ENCODE results near the gene GLB1L3.

DNA sequence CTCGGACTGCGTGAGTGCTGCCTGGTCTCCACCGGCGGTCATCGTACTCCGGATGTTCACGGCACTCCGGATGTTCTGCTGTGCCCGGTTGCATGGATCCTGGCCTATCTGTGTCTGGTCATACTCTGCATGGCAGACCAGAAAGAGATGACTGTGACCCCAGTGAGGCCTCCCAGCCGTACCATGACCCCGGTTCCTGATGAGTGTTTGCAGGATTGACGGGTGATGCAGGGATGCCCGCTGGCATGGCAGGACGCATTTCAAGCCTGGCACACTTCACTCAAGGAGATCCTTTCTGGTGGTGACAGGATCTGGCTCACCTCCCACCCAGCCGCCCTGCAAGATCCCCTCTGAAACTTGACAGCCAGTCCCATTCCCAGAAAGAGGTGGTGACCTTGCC lies 61.9 kb downstream of the GLB1L3 start:
- TF ChIP-seq, protein P1, sequence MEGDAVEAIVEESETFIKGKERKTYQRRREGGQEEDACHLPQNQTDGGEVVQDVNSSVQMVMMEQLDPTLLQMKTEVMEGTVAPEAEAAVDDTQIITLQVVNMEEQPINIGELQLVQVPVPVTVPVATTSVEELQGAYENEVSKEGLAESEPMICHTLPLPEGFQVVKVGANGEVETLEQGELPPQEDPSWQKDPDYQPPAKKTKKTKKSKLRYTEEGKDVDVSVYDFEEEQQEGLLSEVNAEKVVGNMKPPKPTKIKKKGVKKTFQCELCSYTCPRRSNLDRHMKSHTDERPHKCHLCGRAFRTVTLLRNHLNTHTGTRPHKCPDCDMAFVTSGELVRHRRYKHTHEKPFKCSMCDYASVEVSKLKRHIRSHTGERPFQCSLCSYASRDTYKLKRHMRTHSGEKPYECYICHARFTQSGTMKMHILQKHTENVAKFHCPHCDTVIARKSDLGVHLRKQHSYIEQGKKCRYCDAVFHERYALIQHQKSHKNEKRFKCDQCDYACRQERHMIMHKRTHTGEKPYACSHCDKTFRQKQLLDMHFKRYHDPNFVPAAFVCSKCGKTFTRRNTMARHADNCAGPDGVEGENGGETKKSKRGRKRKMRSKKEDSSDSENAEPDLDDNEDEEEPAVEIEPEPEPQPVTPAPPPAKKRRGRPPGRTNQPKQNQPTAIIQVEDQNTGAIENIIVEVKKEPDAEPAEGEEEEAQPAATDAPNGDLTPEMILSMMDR (IDR thresholded peaks at IDR 0.05 in 2 of 3, conservative IDR thresholded peaks at IDR 0.05 in 1 of 3; ENCODE audit: borderline replicate concordance in 1 of 3, insufficient read depth in 1 of 3, low read depth in 2 of 3, low read length in 2 of 3): no peak
- TF ChIP-seq POLR2AphosphoS5 (IDR thresholded peaks at IDR 0.05; ENCODE audit: low read depth, low read length) (no peak), POLR2A (IDR thresholded peaks at IDR 0.05; ENCODE audit: borderline replicate concordance, extremely low read depth, insufficient read depth, insufficient read length) (no peak), EGR1 (IDR thresholded peaks at IDR 0.05; ENCODE audit: low read depth) (no peak), TCF7L2 (IDR thresholded peaks at IDR 0.05; ENCODE audit: borderline replicate concordance, extremely low read depth, insufficient read depth, insufficient read length) (no peak), SP1 (IDR thresholded peaks at IDR 0.05; ENCODE audit: low read depth) (no peak), CBX3 (IDR thresholded peaks at IDR 0.05; ENCODE audit: low read depth) (no peak), EZH2 (IDR thresholded peaks at IDR 0.05) (no peak), FOSL1 (IDR thresholded peaks at IDR 0.05; ENCODE audit: low read depth) (no peak), ZFX (IDR thresholded peaks at IDR 0.05) (no peak), EZH2phosphoT487 (IDR thresholded peaks at IDR 0.05; ENCODE audit: borderline replicate concordance) (no peak)
- TF ChIP-seq, protein P2, sequence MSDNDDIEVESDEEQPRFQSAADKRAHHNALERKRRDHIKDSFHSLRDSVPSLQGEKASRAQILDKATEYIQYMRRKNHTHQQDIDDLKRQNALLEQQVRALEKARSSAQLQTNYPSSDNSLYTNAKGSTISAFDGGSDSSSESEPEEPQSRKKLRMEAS (IDR thresholded peaks at IDR 0.05): no peak
- TF ChIP-seq, protein P3, sequence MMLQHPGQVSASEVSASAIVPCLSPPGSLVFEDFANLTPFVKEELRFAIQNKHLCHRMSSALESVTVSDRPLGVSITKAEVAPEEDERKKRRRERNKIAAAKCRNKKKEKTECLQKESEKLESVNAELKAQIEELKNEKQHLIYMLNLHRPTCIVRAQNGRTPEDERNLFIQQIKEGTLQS (IDR thresholded peaks at IDR 0.05): no peak
- TF ChIP-seq, protein P4, sequence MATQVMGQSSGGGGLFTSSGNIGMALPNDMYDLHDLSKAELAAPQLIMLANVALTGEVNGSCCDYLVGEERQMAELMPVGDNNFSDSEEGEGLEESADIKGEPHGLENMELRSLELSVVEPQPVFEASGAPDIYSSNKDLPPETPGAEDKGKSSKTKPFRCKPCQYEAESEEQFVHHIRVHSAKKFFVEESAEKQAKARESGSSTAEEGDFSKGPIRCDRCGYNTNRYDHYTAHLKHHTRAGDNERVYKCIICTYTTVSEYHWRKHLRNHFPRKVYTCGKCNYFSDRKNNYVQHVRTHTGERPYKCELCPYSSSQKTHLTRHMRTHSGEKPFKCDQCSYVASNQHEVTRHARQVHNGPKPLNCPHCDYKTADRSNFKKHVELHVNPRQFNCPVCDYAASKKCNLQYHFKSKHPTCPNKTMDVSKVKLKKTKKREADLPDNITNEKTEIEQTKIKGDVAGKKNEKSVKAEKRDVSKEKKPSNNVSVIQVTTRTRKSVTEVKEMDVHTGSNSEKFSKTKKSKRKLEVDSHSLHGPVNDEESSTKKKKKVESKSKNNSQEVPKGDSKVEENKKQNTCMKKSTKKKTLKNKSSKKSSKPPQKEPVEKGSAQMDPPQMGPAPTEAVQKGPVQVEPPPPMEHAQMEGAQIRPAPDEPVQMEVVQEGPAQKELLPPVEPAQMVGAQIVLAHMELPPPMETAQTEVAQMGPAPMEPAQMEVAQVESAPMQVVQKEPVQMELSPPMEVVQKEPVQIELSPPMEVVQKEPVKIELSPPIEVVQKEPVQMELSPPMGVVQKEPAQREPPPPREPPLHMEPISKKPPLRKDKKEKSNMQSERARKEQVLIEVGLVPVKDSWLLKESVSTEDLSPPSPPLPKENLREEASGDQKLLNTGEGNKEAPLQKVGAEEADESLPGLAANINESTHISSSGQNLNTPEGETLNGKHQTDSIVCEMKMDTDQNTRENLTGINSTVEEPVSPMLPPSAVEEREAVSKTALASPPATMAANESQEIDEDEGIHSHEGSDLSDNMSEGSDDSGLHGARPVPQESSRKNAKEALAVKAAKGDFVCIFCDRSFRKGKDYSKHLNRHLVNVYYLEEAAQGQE (IDR thresholded peaks at IDR 0.05; ENCODE audit: low read depth): no peak
